Activated T-cell treated with anti-CD3 and anti-CD28 coated beads for 48 hours (primary cell): Measurements from ENCODE around the gene GABPB2.

Source experiments
- DNase-seq: peaks from one replicate; pipeline ENCODE4 v3.0.0-alpha.2; 2020; ENCODE audit warnings: low read depth

The GABPB2 gene

DNA sequence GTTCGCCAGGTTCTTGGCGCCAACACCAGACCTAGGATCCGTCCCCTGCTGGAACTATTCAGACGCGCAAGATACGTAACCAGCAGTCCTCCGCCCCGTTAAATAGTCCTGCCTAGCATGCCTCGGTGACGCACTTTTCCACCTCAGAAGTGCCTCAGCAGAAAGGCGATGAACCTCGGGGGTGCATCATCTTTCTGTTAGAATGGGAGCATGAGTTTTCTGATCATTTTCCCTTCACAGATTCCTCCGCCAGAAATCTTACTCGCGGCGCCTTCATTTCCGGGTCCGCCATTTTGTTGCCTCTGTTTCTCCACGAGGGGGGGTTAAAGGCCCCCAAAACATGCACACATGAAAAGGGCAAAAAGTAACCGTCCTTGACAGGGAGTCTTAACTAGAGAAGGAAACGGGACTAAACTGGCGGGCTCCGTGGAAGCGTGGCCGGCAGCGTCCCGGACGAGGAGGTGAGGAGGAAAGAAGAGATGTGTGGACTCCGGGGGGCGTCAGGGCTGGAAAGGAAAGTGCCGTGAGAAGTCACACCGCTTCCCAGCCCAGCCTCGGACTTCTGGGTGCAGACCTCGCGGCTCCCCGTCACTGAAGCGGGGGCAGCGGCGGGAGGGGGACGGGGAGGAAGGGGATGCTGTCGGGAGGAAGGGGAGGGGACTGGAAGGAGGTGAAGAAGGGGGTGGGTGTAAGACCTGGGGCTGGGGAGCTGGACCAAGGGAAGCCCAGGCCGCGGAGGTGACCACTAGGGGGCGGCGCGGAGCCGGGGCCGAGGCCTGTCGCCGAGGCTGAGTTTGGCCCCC is at the start of gene GABPB2:
Gene GABPB2, plus strand, starts transcription at position 288 of the 803 bp plus-strand sequence. CDS start 17,429 bp downstream, outside the sequence.
- DNase-seq: peak; percentile 87

DNA sequence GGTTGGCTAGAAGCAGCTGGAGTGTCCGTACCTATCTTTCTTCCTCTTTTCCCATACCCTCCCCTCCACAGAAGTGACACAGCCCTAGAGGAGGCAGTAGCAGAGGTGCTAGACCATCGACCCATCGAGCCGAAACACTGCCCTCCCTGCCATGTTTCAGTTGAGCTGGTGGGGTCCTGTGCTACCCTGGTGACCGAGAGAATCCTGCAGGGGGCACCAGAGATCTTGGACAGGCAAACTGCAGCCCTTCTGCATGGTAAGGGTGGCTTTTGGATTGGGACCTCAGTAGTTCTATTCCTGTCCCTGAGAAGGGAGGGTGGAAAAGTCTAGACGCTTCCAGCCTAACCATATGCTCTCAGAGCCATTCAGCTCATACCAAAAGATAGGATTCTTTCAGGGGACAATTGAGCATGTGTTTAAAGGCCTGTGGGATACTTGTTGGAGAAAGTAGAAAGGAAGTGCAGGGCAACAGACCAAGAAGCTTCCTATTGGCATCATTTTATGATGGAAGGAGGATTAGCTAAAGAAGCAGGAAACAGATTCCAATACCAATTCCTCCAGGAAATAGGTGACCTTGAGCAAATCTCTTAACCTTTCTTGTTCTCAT is 45.9 kb upstream of the GABPB2 start:
- DNase-seq: peak; percentile 71

DNA sequence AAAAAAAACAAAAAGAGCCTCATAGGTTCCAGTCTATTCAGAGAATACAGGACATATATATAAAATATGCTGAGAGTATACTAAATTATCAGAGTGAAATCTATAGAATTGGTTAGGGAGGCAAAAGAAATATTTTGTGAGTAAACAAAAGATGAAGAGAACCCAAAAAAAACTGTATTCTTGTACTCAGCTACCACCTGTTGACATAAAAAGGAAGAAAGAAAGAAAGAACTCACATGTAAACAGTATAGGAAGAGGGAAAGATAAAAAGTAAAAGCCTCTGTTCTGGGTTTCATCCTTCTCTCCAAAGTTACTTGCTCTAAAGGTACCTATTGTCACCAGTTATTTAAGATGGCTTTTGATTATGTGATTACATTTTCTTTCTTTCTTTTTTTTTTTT is 44.1 kb upstream of the GABPB2 start:
- no peak for DNase-seq

DNA sequence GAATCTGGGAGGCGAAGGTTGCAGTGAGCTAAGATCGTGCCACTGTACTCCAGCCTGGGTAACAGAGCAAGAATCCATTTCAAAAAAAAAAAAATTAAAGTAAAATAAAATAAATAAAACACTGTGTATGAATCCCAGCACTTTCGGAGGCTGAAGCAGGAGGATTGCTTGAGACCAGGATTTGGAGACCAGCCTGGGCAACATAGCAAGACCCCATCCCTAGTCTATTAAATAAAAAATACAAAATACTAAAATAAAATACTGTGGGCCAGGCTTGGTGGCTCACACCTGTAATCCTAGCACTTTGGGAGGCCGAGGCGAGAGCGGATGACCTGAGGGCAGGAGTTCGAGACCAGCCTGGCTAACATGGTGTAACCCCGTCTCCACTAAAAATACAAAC is 38.4 kb upstream of the GABPB2 start:
- DNase-seq: no peak

DNA sequence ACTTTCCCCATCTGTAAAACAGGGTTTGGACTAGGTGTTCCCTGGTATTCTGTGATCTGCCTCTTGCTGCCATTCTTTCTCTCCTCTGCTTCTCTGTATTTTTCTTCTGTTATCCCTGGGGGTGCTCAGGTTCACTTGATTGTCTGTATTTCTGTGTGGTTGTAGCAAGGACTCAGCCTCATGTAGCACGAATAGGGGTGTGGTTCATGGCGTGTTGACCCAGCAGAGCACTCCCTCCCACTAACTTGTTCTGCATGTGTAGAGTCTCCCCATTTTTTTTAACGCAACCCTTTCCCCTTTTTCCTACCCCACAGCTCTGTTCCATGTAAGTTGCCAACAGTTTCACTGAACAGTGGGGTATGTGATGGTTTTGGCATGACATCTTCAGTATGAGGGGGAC is 35.4 kb upstream of the GABPB2 start:
- no peak for DNase-seq

DNA sequence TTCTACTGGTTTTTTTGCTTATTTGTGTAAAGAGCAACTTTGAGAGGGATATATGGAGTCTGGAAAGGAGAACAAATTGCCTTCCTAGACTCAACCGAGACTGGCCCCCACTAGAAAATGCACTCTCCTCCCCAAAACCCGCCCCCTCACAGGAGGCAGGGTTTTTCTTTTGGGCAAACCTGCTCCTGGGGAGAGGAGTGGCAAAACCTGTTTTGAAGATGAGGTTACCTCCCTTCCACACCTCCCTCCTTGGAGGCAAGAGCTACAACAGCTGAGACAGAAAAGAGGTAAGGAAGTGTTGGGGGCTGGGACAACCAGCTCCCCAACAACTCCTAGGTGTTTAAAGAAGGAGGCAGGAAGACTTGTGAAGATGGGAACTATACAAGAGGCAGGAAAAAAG is 34.2 kb upstream of the GABPB2 start, which contains the start of gene BNIPL:
Gene BNIPL, plus strand, starts transcription at position 231 of the 400 bp plus-strand sequence. Its CDS starts 140 bp downstream, at position 371.
- DNase-seq: no peak

DNA sequence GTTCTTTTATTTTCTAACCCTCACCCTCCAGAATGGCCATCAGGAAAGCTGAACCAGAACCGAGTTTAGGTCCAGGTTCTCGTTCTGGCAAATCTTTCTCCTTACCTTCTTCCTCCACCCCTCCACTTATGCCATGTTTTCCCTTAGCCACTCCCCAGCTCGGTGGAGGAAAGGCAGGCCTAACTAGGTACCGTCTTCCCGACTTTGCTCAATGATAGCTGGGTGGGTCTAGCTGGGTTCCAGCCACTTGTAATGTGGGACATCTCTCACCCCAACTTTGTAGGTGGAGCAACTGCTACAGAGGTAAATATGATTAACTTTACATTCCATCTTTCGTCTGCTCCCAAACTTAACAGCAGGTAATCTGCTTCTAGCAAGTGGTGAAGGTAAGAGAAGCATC is 33.5 kb upstream of the GABPB2 start:
- no peak for DNase-seq

DNA sequence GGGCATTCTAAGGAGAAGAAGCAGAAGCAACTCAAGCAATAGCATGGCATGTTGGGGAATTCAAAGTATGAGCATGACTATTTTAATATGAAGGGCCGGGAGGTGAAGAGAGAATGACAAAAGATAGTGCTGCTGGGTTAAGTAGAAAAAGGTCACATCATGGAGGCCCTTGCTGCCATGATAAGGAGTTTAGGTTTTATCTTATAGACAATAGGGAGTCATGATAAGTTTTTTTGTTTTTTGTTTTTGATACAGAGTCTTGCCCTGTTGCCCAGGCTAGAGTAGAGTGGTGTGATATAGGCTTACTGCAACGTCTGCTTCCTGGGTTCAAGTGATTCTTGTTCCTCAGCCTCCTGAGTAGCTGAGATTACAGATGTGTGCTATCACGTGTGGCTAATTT is 31.0 kb upstream of the GABPB2 start:
- no peak for DNase-seq

DNA sequence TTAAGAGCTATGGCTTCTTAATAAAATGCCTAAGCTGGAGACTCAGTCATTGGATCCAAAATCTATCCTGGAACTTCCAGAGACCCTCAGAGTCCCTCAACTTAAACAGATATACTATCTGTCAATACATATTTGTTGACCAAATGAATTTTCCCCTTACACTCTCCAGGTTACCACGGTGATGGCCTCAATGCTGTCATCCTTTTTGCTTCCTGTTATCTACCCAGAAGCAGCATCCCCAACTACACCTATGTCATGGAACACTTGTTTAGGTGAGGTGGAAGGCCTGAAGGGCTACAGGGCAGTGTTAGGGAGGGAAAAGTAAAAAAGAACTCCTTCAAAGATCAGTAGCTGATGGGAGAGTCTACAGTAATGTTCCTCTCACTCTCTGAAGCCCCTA is 27.4 kb upstream of the GABPB2 start:
- DNase-seq: no peak

DNA sequence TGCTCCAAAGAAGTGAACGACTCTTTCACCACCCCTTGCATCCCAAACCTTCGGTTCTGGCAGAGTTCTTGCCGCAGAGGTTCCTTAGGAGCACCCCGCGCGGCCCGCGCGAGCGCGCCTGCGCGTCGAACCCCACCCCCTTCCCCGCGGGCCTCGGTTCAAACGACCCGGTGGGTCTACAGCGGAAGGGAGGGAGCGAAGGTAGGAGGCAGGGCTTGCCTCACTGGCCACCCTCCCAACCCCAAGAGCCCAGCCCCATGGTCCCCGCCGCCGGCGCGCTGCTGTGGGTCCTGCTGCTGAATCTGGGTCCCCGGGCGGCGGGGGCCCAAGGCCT is 23.0 kb upstream of the GABPB2 start, which contains the start of gene C1orf56:
Gene C1orf56, plus strand, starts transcription at position 161 of the 334 bp plus-strand sequence. Its CDS starts 97 bp downstream, at position 258.
- DNase-seq: peak; percentile 51

DNA sequence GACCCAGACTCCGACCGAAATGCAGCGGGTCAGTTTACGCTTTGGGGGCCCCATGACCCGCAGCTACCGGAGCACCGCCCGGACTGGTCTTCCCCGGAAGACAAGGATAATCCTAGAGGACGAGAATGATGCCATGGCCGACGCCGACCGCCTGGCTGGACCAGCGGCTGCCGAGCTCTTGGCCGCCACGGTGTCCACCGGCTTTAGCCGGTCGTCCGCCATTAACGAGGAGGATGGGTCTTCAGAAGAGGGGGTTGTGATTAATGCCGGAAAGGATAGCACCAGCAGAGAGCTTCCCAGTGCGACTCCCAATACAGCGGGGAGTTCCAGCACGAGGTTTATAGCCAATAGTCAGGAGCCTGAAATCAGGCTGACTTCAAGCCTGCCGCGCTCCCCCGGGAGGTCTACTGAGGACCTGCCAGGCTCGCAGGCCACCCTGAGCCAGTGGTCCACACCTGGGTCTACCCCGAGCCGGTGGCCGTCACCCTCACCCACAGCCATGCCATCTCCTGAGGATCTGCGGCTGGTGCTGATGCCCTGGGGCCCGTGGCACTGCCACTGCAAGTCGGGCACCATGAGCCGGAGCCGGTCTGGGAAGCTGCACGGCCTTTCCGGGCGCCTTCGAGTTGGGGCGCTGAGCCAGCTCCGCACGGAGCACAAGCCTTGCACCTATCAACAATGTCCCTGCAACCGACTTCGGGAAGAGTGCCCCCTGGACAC is 22.5 kb upstream of the GABPB2 start:
- DNase-seq: peak; percentile 50

DNA sequence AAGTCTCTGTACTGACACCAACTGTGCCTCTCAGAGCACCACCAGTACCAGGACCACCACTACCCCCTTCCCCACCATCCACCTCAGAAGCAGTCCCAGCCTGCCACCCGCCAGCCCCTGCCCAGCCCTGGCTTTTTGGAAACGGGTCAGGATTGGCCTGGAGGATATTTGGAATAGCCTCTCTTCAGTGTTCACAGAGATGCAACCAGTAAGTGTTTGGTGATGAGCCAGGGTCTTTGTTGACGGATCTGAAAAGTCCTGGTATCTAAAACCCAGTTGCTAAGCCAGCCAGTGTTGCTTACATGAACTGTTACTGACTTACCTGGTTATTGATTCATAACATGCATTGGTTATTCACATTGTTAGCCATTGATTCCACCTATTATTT is 21.9 kb upstream of the GABPB2 start:
- no peak for DNase-seq

DNA sequence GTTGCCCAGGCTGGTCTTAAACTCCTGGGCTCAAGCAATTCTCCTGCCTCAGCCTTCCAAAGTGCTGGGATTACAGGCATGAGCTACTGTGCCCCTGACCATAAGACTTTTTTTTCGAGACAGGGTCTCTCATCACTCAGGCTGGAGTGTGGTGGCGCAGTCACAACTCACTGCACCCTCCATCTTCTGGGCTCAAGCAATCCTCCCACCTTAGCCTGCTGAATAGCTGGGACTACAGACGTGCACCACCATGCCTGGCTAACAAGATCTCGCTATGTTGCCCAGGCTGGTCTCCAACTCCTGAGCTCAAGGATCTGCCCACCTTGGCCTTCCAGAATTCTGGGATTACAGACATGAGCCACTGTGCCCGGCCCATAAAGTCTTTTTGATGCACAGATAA is 21.1 kb upstream of the GABPB2 start:
- DNase-seq: no peak

DNA sequence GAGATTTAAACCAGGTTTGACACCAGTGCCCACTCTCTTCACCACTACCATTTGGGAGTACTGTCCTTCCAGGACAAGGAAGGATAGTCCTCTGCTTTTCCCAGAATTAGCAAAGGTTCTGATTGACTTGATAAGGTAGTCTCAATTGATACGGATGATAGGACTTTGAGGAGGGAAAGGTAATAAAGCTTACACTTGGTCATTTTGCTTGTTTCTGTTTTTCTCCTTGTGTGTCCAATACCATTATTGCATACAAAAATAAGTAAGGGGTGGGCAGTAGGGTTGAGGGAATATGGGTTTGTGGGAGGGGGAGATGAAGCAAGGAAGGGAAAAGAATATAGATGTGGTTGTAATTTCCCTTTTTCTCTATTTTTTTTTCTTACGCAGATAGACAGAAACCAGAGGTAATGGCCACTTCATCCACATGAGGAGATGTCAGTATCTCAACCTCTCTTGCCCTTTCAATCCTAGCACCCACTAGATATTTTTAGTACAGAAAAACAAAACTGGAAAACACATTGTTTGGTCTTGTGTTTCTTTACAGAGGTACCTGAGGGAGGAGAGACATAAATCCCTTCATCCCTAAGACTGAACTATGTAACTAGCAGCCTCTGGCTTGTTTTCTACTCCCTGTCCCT is 20.4 kb upstream of the GABPB2 start:
- no peak for DNase-seq

DNA sequence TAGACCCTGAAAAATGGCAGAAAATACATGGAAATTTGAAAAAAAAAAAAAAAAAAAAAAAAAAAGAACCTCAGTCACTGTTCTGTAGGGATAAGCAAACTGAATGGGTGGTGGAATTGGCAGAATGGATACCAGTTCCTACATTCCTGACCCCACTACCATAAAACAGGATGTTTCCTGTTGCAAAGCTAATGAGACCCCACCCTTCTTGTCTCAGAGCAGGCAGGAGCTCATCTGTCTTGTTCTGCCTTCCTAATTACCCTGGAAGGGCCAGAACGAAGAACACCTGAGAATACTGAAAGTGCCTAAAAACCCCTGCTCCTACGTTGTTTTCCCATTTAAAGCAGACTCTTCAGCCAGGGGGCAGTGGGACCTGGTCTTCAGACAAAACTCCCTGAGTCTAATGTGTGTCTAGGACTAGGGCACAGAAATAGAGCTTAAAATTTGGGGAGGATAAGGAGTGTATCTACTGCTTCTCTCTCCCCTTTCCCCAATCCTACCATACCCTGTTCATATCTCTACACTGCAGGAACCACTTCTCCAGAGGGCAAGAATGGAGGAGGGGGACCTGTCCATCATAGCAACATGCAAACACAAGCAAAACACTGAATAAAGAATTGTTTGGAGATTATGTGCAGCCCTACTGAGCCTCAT is 19.1 kb upstream of the GABPB2 start:
- DNase-seq: no peak

DNA sequence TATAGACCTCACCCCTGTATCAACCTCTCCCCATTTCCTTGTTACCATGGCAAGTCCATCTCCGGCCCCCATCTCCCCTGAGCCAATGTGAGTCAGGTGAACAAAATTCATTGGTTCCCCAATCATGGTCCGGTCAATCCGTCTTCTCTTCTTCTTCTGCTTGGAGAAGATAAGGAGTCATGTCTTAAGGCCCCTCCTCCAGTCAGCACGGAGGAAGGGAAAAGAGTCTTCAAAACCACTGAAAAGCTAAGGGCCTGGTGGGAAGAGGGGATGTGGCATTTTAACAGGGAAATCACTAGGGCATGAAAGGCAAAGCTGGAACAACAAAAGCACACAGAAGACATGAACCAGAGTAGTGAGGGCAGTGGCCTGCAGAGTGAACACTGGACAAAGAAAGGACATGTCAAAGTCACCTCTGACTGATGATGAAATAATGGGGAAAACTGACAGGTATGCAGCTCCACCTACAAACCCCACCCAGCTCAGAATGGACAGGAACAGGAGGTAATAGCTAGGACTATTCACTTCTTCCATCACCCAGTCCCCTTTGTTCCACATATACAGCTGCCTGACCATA is 15.5 kb upstream of the GABPB2 start:
- DNase-seq: no peak

DNA sequence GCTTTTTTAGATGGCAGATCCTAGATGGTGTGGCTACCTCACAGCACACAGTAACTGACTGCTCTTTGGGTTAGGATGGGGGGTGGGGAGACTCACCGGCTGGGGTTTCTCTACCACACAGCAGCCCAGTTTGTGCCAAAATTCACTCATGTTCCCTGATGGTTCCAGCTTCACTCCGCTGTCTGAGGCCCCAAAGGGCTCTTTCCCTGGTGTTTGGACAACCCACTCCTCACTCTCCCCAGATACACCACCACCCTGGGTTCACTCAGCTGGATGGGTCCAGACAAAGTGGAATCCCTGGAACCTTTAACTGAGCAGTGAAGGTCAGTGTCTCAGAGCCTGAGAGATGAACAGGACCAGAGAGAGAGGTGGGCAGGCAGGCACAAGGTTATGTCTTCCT is 15.0 kb upstream of the GABPB2 start:
- no peak for DNase-seq

DNA sequence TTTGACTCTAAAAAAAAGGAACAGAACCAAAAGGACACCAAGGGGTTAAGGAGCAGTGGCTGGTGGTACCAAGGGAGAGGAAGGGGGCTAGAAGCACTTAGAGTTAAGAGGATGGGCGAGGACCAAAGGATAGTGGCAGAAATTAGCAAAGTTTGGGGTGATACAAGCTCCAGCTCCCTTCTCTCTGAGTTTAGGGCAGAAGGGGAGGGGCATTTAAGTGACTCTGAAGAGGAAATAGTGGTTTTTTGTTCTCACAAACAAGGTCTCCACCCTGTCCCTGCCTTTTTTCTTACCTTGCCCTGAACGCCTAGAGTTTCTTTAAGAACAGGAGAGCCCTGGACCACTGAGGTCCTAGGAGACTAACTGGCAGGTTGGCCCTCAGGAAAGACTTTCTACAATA is 14.4 kb upstream of the GABPB2 start:
- DNase-seq: no peak

DNA sequence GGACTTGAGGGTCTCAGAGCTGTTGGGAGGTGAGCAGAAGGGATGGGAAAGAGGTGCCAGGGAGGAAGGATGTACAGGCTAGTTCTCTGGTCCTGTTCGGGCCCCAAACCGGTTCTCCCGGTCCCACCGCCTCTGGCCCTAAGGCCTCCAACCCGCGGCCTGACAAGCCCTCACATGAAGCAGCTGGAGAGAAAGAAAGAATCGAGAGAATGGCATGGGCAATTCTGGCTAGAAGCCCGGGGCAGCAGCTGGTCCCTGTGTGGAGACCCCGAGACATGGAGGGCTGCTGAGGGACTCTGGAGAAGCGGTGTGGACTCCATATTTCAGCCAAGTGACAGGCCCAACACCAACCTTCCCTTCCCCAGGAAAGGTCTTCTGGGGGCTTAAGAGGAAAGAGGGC is 11.9 kb upstream of the GABPB2 start:
- no peak for DNase-seq

DNA sequence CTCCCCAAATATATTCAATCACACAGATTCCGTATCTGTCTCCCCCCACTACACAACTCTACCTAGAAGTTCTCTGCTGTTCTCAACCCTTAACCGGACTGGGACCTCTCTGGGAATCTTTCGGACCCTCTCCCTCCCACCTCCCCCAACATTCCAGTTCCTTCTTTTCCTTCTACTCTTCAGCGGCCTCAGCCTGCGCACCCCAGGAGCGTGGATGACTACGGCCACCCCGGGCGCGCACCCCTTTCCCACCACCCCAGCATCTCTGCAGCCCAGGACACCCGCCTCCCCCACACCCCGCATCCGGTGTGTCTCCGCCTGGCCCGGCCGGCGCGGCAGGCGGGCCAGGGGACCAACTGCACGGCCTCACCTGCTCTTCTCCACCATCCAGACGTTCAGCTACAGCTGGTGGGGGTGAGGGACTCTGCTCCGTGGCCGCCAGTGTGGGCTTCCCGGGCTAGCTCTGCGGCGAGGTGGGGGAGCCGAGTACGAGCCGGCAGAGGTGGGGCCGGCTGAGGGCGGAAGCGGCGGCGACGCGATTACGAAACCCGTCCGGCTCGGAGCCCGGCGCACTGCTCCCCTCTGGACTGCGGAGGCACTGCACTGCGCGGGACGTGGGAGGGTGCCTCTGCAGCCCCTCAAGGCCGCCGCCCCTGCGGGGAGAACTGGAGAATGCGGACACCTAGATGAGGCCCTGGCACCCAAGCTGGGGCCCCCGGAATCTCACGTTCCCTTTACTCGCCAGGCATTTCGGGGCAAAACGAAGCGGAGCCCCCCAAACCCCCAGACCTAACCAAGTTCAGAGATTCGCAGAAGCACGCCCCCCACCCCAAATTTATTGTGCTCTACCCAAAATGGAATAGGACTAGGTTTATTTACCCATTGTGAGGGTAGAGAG is 11.2 kb upstream of the GABPB2 start, which contains the start of gene CDC42SE1:
Gene CDC42SE1, minus strand, starts transcription at position 514 of the 898 bp plus-strand sequence. CDS start 3,892 bp downstream, outside the sequence.
- DNase-seq: peak; percentile 86
